WTC11 (cell line): ENCODE measurements around the gene ADAM12. TPM values are rescaled to one million over a fixed set of nuclear protein-coding genes. Genes with fewer than 3 reads are reported as not detected.

Experiments used
- ATAC-seq: fragments of 200-7000 bp; cut with Tn5 transposase; 2 replicates; pipeline ENCODE4 v1.10.0; 2021; ENCODE audit warnings: mild to moderate bottlenecking, moderate library complexity
- CTCF ChIA-PET: fragments of 300-600 bp; sonication (Branson Sonifier 250); formaldehyde crosslinking; loops from one replicate; lab custom pipeline; 2021; ENCODE audit warnings: antibody characterized with exemption; lab: Charles Lee
- POLR2A ChIA-PET: fragments of 350-600 bp; sonication (Branson Sonifier 250); formaldehyde crosslinking; loops from one replicate; lab custom pipeline; 2021; ENCODE audit warnings: antibody characterized with exemption; lab: Charles Lee
- DNase-seq: peaks from one replicate; pipeline ENCODE4 v3.0.0; 2021; ENCODE audit warnings: low spot score
- H3K27ac Mint-ChIP-seq: 2 replicates; pipeline ENCODE4 v1.8.0; 2021; ENCODE audit warnings: mixed read lengths
- H3K27me3 Mint-ChIP-seq: 2 replicates; pipeline ENCODE4 v1.8.0; 2021; ENCODE audit warnings: low read depth, mild to moderate bottlenecking, moderate library complexity, mixed read lengths
- H3K36me3 Mint-ChIP-seq: 2 replicates; pipeline ENCODE4 v1.8.0; 2021; ENCODE audit warnings: mixed read lengths
- H3K4me1 Mint-ChIP-seq: 2 replicates; pipeline ENCODE4 v1.8.0; 2022; ENCODE audit warnings: mixed read lengths
- H3K4me3 Mint-ChIP-seq: 2 replicates; pipeline ENCODE4 v1.8.0; 2021; ENCODE audit warnings: mild to moderate bottlenecking, moderate library complexity, mixed read lengths
- H3K9me3 Mint-ChIP-seq: 2 replicates; pipeline ENCODE4 v1.8.0; 2021; ENCODE audit warnings: mixed read lengths
- ATF1 ChIP-seq: sonication (generic); formaldehyde crosslinking; IDR thresholded peaks from 2 replicates; pipeline ENCODE4 v1.8.1; 2023; ENCODE audit warnings: mild to moderate bottlenecking, moderate library complexity, missing genetic modification reagents
- ATF3 ChIP-seq: sonication (generic); formaldehyde crosslinking; conservative IDR thresholded peaks from 2 replicates; pipeline ENCODE4 v1.8.1; 2022; ENCODE audit warnings: mild to moderate bottlenecking, missing genetic modification reagents
- ESRRA ChIP-seq: sonication (generic); formaldehyde crosslinking; IDR thresholded peaks from 2 replicates; pipeline ENCODE4 v1.8.1; 2022; ENCODE audit warnings: mild to moderate bottlenecking, missing genetic modification reagents, borderline replicate concordance
- GABPB1 ChIP-seq: sonication (generic); formaldehyde crosslinking; IDR thresholded peaks from 2 replicates; pipeline ENCODE4 v1.8.1; 2023; ENCODE audit warnings: mild to moderate bottlenecking, missing genetic modification reagents
- GRHL2 ChIP-seq: fragments of 250-450 bp; sonication (Bioruptor Pico); IDR thresholded peaks from 2 replicates; pipeline ENCODE4 v1.8.0; 2022; ENCODE audit warnings: mild to moderate bottlenecking, moderate library complexity; ENCODE audit not compliant: insufficient replicate concordance, severe bottlenecking
- GTF2I ChIP-seq: fragments of 250-450 bp; sonication (Bioruptor Pico); conservative IDR thresholded peaks from 2 replicates; pipeline ENCODE4 v1.4.0; 2021; ENCODE audit warnings: mild to moderate bottlenecking
- KAT7 ChIP-seq: sonication (generic); formaldehyde crosslinking; IDR thresholded peaks from 2 replicates; pipeline ENCODE4 v1.8.1; 2023; ENCODE audit warnings: missing genetic modification reagents, mild to moderate bottlenecking, borderline replicate concordance
- MXD4 ChIP-seq: fragments of 250-450 bp; sonication (Bioruptor Pico); IDR thresholded peaks from 2 replicates; pipeline ENCODE4 v1.8.0; 2021; ENCODE audit warnings: mild to moderate bottlenecking, moderate library complexity, borderline replicate concordance
- NFE2L1 ChIP-seq: sonication (generic); formaldehyde crosslinking; IDR thresholded peaks from 2 replicates; pipeline ENCODE4 v1.8.1; 2023; ENCODE audit warnings: missing genetic modification reagents
- OVOL2 ChIP-seq: fragments of 250-450 bp; sonication (Bioruptor Pico); IDR thresholded peaks from 2 replicates; pipeline ENCODE4 v1.9.0; 2021; ENCODE audit warnings: mild to moderate bottlenecking, borderline replicate concordance
- SMAD3 ChIP-seq: sonication (generic); formaldehyde crosslinking; IDR thresholded peaks from 2 replicates; pipeline ENCODE4 v1.8.0; 2022; ENCODE audit warnings: missing genetic modification reagents, mild to moderate bottlenecking, borderline replicate concordance
- TEAD1 ChIP-seq: sonication (generic); formaldehyde crosslinking; IDR thresholded peaks from 2 replicates; pipeline ENCODE4 v1.8.0; 2022; ENCODE audit warnings: mild to moderate bottlenecking, missing genetic modification reagents
- ZNF219 ChIP-seq: sonication (generic); formaldehyde crosslinking; IDR thresholded peaks from 2 replicates; pipeline ENCODE4 v1.8.0; 2023; ENCODE audit warnings: missing genetic modification reagents, mild to moderate bottlenecking, borderline replicate concordance
- ZNF317 ChIP-seq: sonication (generic); formaldehyde crosslinking; IDR thresholded peaks from 2 replicates; pipeline ENCODE4 v1.8.1; 2023; ENCODE audit warnings: low read depth, mild to moderate bottlenecking, moderate library complexity, missing genetic modification reagents, borderline replicate concordance
- total RNA-seq: library from RNA; stranded (reverse); gene quantifications from 3 replicates; pipeline ENCODE4 v1.2.3, GENCODE V29; 2021
- TF ChIP-seq, protein P1 (sequence below): sonication (generic); formaldehyde crosslinking; IDR thresholded peaks from 2 replicates; pipeline ENCODE4 v1.8.0; 2023; ENCODE audit warnings: missing genetic modification reagents, mild to moderate bottlenecking, borderline replicate concordance
- TF ChIP-seq, protein P2 (sequence below): sonication (generic); formaldehyde crosslinking; IDR thresholded peaks from 2 replicates; pipeline ENCODE4 v1.8.1; 2022; ENCODE audit warnings: low read depth, missing genetic modification reagents, borderline replicate concordance
- TF ChIP-seq, protein P3 (sequence below): sonication (generic); formaldehyde crosslinking; IDR thresholded peaks from 2 replicates; pipeline ENCODE4 v1.8.0; 2022; ENCODE audit warnings: mild to moderate bottlenecking, missing genetic modification reagents
- TF ChIP-seq, protein P4 (sequence below): fragments of 250-450 bp; sonication (Bioruptor Pico); IDR thresholded peaks from 2 replicates; pipeline ENCODE4 v1.9.0; 2021; ENCODE audit warnings: moderate library complexity, mild to moderate bottlenecking, inconsistent platforms, borderline replicate concordance
- TF ChIP-seq, protein P5 (sequence below): fragments of 250-450 bp; sonication (Bioruptor Pico); IDR thresholded peaks from 2 replicates; pipeline ENCODE4 v1.9.0; 2021; ENCODE audit warnings: mild to moderate bottlenecking
- TF ChIP-seq, protein P6 (sequence below): sonication (generic); formaldehyde crosslinking; IDR thresholded peaks from 2 replicates; pipeline ENCODE4 v1.8.1; 2022; ENCODE audit warnings: missing genetic modification reagents, borderline replicate concordance

The ADAM12 gene
- total RNA-seq, 1 experiment from 2014 or later: 0.22 TPM

GRCh38 chr10:126422567-126422966 lies 34.3 kb upstream of the ADAM12 start (continued):
- TF ChIP-seq, protein P1, sequence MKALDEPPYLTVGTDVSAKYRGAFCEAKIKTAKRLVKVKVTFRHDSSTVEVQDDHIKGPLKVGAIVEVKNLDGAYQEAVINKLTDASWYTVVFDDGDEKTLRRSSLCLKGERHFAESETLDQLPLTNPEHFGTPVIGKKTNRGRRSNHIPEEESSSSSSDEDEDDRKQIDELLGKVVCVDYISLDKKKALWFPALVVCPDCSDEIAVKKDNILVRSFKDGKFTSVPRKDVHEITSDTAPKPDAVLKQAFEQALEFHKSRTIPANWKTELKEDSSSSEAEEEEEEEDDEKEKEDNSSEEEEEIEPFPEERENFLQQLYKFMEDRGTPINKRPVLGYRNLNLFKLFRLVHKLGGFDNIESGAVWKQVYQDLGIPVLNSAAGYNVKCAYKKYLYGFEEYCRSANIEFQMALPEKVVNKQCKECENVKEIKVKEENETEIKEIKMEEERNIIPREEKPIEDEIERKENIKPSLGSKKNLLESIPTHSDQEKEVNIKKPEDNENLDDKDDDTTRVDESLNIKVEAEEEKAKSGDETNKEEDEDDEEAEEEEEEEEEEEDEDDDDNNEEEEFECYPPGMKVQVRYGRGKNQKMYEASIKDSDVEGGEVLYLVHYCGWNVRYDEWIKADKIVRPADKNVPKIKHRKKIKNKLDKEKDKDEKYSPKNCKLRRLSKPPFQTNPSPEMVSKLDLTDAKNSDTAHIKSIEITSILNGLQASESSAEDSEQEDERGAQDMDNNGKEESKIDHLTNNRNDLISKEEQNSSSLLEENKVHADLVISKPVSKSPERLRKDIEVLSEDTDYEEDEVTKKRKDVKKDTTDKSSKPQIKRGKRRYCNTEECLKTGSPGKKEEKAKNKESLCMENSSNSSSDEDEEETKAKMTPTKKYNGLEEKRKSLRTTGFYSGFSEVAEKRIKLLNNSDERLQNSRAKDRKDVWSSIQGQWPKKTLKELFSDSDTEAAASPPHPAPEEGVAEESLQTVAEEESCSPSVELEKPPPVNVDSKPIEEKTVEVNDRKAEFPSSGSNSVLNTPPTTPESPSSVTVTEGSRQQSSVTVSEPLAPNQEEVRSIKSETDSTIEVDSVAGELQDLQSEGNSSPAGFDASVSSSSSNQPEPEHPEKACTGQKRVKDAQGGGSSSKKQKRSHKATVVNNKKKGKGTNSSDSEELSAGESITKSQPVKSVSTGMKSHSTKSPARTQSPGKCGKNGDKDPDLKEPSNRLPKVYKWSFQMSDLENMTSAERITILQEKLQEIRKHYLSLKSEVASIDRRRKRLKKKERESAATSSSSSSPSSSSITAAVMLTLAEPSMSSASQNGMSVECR (CRISPR knock-in tag): no peak
- TF ChIP-seq GABPB1 (CRISPR knock-in tag) (no peak), ZNF317 (CRISPR knock-in tag) (no peak), GTF2I (no peak), TEAD1 (CRISPR knock-in tag) (no peak)
- TF ChIP-seq, protein P2, sequence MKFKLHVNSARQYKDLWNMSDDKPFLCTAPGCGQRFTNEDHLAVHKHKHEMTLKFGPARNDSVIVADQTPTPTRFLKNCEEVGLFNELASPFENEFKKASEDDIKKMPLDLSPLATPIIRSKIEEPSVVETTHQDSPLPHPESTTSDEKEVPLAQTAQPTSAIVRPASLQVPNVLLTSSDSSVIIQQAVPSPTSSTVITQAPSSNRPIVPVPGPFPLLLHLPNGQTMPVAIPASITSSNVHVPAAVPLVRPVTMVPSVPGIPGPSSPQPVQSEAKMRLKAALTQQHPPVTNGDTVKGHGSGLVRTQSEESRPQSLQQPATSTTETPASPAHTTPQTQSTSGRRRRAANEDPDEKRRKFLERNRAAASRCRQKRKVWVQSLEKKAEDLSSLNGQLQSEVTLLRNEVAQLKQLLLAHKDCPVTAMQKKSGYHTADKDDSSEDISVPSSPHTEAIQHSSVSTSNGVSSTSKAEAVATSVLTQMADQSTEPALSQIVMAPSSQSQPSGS (CRISPR knock-in tag): no peak
- TF ChIP-seq, protein P3, sequence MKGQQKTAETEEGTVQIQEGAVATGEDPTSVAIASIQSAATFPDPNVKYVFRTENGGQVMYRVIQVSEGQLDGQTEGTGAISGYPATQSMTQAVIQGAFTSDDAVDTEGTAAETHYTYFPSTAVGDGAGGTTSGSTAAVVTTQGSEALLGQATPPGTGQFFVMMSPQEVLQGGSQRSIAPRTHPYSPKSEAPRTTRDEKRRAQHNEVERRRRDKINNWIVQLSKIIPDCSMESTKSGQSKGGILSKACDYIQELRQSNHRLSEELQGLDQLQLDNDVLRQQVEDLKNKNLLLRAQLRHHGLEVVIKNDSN (CRISPR knock-in tag): no peak

GRCh38 chr10:126421756-126422256 lies 33.5 kb upstream of the ADAM12 start:
- DNase-seq: no peak
- no peak overlapping the region for H3K27ac Mint-ChIP-seq
- peaks cover 13% of the 10 kb centered on the region for H3K4me1 Mint-ChIP-seq
- peaks cover 21% of the 10 kb centered on the region for H3K9me3 Mint-ChIP-seq
- CTCF ChIA-PET: no interaction called here
- TF ChIP-seq ATF3 (CRISPR knock-in tag): no peak
- TF ChIP-seq, protein P4, sequence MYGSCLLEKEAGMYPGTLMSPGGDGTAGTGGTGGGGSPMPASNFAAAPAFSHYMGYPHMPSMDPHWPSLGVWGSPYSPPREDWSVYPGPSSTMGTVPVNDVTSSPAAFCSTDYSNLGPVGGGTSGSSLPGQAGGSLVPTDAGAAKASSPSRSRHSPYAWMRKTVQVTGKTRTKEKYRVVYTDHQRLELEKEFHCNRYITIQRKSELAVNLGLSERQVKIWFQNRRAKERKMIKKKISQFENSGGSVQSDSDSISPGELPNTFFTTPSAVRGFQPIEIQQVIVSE (CRISPR knock-in tag): no peak
- no peak for TF ChIP-seq KAT7 (CRISPR knock-in tag)
- TF ChIP-seq, protein P5, sequence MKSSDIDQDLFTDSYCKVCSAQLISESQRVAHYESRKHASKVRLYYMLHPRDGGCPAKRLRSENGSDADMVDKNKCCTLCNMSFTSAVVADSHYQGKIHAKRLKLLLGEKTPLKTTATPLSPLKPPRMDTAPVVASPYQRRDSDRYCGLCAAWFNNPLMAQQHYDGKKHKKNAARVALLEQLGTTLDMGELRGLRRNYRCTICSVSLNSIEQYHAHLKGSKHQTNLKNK (CRISPR knock-in tag): no peak
- H3K4me3 Mint-ChIP-seq: no peak overlapping the region
- POLR2A ChIA-PET: no interaction called here
- peaks cover 13% of the 10 kb centered on the region for H3K36me3 Mint-ChIP-seq
- no peaks in the 10 kb centered on the region; the same call in 1 of the 2 replicates for H3K27me3 Mint-ChIP-seq
- no peak for ATAC-seq

DNA sequence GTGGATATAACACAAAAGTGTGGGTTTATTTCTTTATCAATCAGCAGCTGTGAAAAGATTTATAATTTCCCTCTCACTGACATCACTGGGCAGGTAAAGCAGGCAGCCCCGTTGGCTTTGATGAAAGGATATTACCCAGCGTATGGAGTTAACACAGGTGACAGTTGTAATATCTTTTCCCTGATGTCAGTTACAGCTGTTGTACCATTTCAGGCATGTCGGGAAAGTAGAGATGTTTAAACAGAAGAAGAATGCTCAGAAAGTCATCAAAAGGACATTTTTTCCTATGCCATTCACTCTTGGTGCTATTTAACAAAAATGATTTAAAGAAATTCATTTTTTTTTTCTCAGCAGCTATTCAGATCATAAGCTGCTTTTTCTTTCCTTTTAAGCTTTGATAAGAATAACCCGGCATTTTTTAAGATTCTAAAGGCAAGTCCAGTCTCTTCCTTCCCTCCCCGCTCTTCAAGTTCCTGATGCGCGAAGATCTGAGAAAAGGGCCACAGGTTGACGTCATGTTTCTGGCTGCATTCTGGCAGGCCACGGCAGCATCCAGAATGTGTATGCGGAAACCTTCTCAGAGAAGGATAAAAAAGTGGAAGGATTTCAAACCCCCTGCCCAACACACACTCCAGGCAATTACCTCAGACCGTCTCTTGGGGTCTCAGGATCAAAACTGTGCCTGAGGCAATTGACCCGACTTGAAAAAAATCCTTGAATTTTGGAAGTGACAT lies 32.5 kb upstream of the ADAM12 start:
- POLR2A ChIA-PET: no interaction called here
- no peak overlapping the region for H3K27ac Mint-ChIP-seq
- H3K9me3 Mint-ChIP-seq: peaks cover 27% of the 10 kb centered on the region
- H3K4me1 Mint-ChIP-seq: peaks cover 10% of the 10 kb centered on the region
- H3K4me3 Mint-ChIP-seq: no peak overlapping the region
- no peaks in the 10 kb centered on the region; the same call in 1 of the 2 replicates for H3K27me3 Mint-ChIP-seq
- peaks cover 13% of the 10 kb centered on the region for H3K36me3 Mint-ChIP-seq
- no peak for ATAC-seq
- CTCF ChIA-PET: no interaction called here
- no peak for DNase-seq
- TF ChIP-seq ZNF219 (no peak), GTF2I (no peak), OVOL2 (CRISPR knock-in tag) (no peak), ESRRA (no peak), NFE2L1 (CRISPR knock-in tag) (no peak), GRHL2 (CRISPR knock-in tag) (no peak), MXD4 (CRISPR knock-in tag) (no peak), SMAD3 (CRISPR knock-in tag) (no peak), ATF1 (no peak)
- TF ChIP-seq, protein P4 (CRISPR knock-in tag): no peak
- TF ChIP-seq, protein P6, sequence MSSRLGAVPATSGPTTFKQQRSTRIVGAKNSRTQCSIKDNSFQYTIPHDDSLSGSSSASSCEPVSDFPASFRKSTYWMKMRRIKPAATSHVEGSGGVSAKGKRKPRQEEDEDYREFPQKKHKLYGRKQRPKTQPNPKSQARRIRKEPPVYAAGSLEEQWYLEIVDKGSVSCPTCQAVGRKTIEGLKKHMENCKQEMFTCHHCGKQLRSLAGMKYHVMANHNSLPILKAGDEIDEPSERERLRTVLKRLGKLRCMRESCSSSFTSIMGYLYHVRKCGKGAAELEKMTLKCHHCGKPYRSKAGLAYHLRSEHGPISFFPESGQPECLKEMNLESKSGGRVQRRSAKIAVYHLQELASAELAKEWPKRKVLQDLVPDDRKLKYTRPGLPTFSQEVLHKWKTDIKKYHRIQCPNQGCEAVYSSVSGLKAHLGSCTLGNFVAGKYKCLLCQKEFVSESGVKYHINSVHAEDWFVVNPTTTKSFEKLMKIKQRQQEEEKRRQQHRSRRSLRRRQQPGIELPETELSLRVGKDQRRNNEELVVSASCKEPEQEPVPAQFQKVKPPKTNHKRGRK (CRISPR knock-in tag): no peak
